GM12891 (cell line): ENCODE results near the gene BCL6B.

Experiments
- DNase-seq: peaks from one replicate; pipeline ENCODE4 v3.0.0; 2011; ENCODE audit warnings: low spot score; ENCODE audit not compliant: insufficient read length
- FAIRE-seq: peaks from 2 replicates; lab custom pipeline; 2011; peaks lifted over from hg19 to GRCh38; lab: Jason Lieb, UNC
- PAX5 ChIP-seq: IDR thresholded peaks from 2 replicates; pipeline ENCODE4 v1.6.1; 2011; ENCODE audit warnings: low read length, moderate library complexity, mild to moderate bottlenecking; ENCODE audit not compliant: insufficient read depth, severe bottlenecking
- POLR2A ChIP-seq: IDR thresholded peaks from 2 replicates; pipeline ENCODE4 v1.6.1; 2011; ENCODE audit warnings: low read depth, low read length, control low read depth
- POLR2AphosphoS5 ChIP-seq: IDR thresholded peaks from 2 replicates; pipeline ENCODE4 v1.6.1; 2011; ENCODE audit warnings: low read depth, low read length, control low read depth
- POU2F2 ChIP-seq: IDR thresholded peaks from 2 replicates; pipeline ENCODE4 v1.6.1; 2011; ENCODE audit warnings: low read depth, mild to moderate bottlenecking, control low read depth, low read length, moderate library complexity
- SPI1 ChIP-seq: IDR thresholded peaks from 2 replicates; pipeline ENCODE4 v1.6.1; 2011; ENCODE audit warnings: low read depth, low read length, control low read depth
- TAF1 ChIP-seq: IDR thresholded peaks from 2 replicates; pipeline ENCODE4 v1.6.1; 2011; ENCODE audit warnings: low read depth, low read length, control low read depth

Gene BCL6B

DNA sequence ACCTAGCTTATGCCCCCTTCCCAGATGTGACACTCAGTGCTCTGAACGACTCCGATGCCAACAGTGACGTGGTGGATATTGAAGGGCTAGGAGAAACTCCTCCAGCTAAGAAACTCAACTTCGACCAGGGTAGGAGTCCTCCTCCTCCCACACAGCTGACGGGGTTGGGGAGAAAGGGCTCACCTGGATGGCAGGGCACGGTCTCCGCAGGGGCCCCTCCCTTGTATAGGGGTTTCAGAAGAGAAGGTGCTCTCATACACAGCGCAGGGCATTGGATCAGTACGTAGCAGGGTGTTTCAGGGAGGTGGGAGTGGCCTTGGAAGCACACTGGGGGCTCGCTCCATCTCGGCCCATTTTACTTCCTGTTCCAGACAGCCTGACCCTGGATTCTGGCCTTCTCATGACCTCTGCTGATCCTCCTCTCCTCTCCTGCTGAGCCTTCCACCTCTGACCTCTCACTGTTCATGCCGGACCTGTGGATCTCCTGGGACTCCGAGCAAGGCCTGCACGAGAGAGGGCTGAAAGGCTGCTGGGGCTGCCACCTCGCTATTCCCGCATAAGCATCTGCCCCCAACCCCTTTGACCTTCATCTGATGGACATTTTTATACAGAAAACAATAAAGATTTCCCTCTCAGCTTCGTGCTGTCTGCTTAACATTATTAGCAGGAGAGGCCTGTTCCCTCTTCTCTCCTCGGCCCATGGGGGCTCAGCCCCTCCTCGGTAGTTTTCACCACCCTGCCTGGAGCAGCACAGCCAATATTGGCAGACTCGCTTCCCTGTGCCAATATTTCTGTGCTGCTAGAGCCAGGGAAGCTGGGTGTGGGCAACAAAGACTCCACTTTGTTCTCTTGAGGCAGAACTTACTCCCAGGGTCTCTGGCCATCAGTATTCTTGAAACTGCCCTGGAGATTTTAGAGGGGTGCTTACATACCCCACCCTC, 5.7 kb upstream of the BCL6B start:
- DNase-seq (no peak), FAIRE-seq (no peak)
- no peak for TF ChIP-seq TAF1
- no peak for TF ChIP-seq PAX5
- no peak for TF ChIP-seq POLR2AphosphoS5
- TF ChIP-seq POU2F2: no peak
- TF ChIP-seq POLR2A: no peak
- TF ChIP-seq SPI1: no peak

- TF ChIP-seq TAF1 (no peak), POLR2A (no peak), POLR2AphosphoS5 (no peak), SPI1 (no peak), PAX5 (no peak), POU2F2 (no peak)
These were observed 5.0 kb upstream of the BCL6B start for GRCh38 chr17:7017827-7018200.

GRCh38 chr17:7018331-7018964, 4.4 kb upstream of the BCL6B start:
- FAIRE-seq (no peak), DNase-seq (no peak)
- TF ChIP-seq POU2F2 (no peak), POLR2AphosphoS5 (no peak), POLR2A (no peak), SPI1 (no peak), TAF1 (no peak), PAX5 (no peak)

More at GRCh38 chr17:7017827-7018200, 5.0 kb upstream of the BCL6B start:
- DNase-seq: no peak
- peak; percentile 59 for FAIRE-seq

- DNase-seq: no peak
- TF ChIP-seq POLR2AphosphoS5 (no peak), POU2F2 (no peak), SPI1 (no peak), POLR2A (no peak), TAF1 (no peak), PAX5 (no peak)
- FAIRE-seq: no peak
These were observed 3.5 kb upstream of the BCL6B start for GRCh38 chr17:7019367-7019766.

GRCh38 chr17:7019839-7020519, 2.9 kb upstream of the BCL6B start:
- TF ChIP-seq POLR2AphosphoS5 (no peak), PAX5 (no peak), SPI1 (no peak), POU2F2 (no peak), POLR2A (no peak), TAF1 (no peak)
- FAIRE-seq (no peak), DNase-seq (no peak)

DNA sequence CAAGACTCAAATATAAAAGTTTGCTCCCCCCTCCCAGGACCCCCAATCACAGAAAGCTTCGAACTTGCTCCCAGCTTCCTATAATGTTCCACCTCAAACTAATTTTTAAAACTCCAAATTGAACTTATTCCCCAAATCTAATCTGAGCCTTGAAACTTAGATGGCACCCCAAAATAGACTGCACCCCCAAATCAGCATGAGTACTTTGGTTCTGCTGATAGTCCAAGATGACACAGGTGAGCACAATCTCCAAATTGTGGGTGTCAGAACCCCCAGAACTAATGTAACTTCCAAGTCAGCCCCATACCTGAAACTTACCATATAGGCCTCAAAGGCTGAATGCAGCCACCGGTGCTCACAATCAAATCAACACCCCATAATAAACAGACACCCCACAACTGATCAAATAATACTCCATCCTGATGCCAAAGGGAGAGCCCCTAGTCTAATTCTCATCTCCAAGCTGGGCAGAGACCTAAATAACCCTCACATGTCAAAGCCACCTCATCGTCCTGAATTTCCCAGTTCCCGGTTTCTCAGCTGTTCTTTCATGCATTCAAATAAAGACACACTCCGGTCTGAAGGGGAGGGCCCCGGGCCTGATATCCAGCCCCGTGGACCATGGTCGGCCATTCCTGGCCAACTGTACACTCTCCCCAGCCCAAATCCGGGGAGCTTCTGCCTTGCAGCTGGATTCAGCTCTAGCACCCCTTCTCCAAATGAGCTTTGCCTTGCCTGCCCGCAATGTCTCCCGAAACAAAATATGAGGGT, 1.8 kb upstream of the BCL6B start:
- no peak for FAIRE-seq
- no peak for DNase-seq

DNA sequence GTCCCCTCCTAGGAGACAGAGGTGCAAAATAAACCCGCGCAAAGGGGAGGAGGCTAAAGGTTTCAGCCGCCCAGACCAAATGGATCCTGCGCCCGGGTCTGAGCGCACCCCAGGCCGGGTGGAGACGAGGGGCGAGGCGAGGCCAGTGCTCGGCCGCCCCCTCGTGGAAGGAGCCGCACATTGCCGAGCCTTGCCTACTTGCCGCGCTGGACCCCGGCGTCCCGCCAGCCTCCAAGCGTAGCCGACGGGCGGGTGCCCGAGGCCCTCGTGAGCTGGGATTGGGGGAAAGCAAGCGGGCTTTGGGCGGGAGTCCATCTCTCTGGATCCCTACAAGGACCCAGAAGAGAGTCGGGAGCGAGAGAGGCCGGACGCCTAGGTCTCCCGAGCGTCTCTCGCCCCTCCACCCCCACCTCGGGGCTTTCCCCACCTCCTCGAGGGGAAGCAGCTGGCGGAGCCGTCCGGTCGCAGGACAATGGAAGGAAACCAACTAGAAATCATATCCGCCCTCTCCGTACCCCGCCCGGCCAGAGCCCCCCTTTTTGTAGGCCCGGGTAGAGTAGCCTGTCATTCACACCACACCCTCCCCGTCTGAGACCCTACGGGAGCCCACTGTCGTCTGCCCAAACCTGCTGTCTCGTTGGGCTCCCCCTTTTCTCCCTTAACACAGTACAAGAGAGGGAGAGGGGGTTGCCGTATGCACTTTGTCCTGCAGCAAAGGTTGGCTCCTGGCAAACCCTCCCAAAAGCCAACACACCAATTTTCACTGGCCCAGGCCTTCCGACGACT, 664 bp upstream of the BCL6B start:
- FAIRE-seq (peak; percentile 98), DNase-seq (peak; percentile 97)
- TF ChIP-seq SPI1 (no peak), PAX5 (peak; percentile 25), POLR2A (0 out of 2 replicates have a peak, but pooled peaks have one; percentile 21), TAF1 (0 out of 2 replicates have a peak, but pooled peaks have one; percentile 52)

More for the DNA sequence above, 1.8 kb upstream of the BCL6B start:
- no peak for TF ChIP-seq POLR2A

DNA sequence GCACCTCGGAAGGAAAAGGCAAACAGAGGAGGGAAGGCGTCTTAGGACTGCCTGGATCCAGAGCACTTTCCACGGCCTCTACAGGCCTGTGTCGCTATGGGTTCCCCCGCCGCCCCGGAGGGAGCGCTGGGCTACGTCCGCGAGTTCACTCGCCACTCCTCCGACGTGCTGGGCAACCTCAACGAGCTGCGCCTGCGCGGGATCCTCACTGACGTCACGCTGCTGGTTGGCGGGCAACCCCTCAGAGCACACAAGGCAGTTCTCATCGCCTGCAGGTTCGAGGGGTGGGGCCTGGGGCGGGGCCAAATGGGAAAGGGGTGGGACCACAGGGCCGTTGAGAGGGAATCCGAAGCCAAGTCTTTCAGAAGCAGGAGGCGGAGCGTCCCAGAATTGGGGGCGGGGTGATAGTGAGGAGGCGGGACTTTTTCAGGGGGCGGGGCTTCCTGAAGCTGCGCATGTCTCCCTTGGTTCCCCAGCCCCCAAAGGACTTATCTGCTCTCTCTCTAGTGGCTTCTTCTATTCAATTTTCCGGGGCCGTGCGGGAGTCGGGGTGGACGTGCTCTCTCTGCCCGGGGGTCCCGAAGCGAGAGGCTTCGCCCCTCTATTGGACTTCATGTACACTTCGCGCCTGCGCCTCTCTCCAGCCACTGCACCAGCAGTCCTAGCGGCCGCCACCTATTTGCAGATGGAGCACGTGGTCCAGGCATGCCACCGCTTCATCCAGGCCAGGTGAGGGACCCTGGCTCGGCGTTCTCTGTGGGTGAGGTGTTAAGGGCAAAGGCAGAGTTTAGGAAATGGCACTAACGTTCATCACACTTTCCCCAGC, 939 bp downstream of the BCL6B start:
- TF ChIP-seq SPI1 (no peak), POLR2A (no peak), PAX5 (no peak), POLR2AphosphoS5 (no peak), TAF1 (no peak), POU2F2 (no peak)
- peak; percentile 75 for FAIRE-seq
- peak; percentile 74 for DNase-seq

DNA sequence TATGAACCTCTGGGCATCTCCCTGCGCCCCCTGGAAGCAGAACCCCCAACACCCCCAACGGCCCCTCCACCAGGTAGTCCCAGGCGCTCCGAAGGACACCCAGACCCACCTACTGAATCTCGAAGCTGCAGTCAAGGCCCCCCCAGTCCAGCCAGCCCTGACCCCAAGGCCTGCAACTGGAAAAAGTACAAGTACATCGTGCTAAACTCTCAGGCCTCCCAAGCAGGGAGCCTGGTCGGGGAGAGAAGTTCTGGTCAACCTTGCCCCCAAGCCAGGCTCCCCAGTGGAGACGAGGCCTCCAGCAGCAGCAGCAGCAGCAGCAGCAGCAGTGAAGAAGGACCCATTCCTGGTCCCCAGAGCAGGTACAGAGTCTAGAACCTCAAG, 1.5 kb downstream of the BCL6B start:
- no peak for FAIRE-seq
- TF ChIP-seq POLR2A (no peak), PAX5 (no peak), POU2F2 (no peak), POLR2AphosphoS5 (no peak), TAF1 (no peak), SPI1 (no peak)
- DNase-seq: no peak
